Esophagus squamous epithelium (tissue), 5 donors: ENCODE results near the gene RBM19. TPM values are rescaled to one million over a fixed set of nuclear protein-coding genes. Genes with fewer than 3 reads are reported as not detected.

ENCODE experiments used
- DNase-seq: peaks from one replicate; lab custom pipeline; 2025; lab: John Stamatoyannopoulos, UW
- H3K27ac ChIP-seq, 4 donors: fragments of 200-600 bp; sonication (generic); one replicate each; pipeline ENCODE4 v1.5.1; 2016 to 2019; ENCODE audit warnings: mild to moderate bottlenecking in 1 of 4
- H3K27me3 ChIP-seq, 4 donors: fragments of 200-600 bp; sonication (generic); 1 replicate in 3 of 4; 2 replicates in 1 of 4; pipeline versions ENCODE4 v1.5.1 to v1.6.0; 2017 to 2021; ENCODE audit warnings: antibody characterized with exemption in 1 of 4
- H3K36me3 ChIP-seq, 3 donors: fragments of 200-600 bp; sonication (generic); one replicate each; pipeline ENCODE4 v1.5.1; 2016 to 2019
- H3K4me1 ChIP-seq, 3 donors: fragments of 200-600 bp; sonication (generic); one replicate each; pipeline ENCODE4 v1.5.1; 2017 to 2019
- H3K4me3 ChIP-seq, 4 donors: fragments of 200-600 bp; sonication (generic); 1 replicate in 3 of 4; 2 replicates in 1 of 4; pipeline ENCODE4 v1.5.1; 2016 to 2019; ENCODE audit warnings: mild to moderate bottlenecking in 2 of 4, moderate library complexity in 1 of 4
- H3K9me3 ChIP-seq, 3 donors: fragments of 200-600 bp; sonication (generic); one replicate each; pipeline ENCODE4 v1.5.1; 2016 to 2019
- CTCF ChIP-seq, 6 experiments: fragments of 450-650 bp in 4 of 6; fragments of 200-600 bp in 2 of 6; sonication (generic) in 2 of 6; IDR thresholded peaks; one replicate each; pipeline ENCODE4 v1.5.1; 2016 to 2019; ENCODE audit warnings: antibody characterized with exemption in 6 of 6, mild to moderate bottlenecking in 4 of 6, moderate library complexity in 4 of 6
- POLR2A ChIP-seq, 4 donors: fragments of 450-650 bp; IDR thresholded peaks; one replicate each; pipeline ENCODE4 v1.6.1; 2017; ENCODE audit warnings: antibody characterized with exemption in 4 of 4, mild to moderate bottlenecking in 4 of 4, moderate library complexity in 3 of 4
- WGBS, 2 donors: methylation state at CpG; one replicate each; pipeline ENCODE4 v1.1.5; 2018; 5-methylcytosine and 5-hydroxymethylcytosine counted together
- intact Hi-C: fragments of 100-400 bp; cut with DNase I; formaldehyde crosslinking; loops from one replicate; pipeline ENCODE4 v1.15.0; 2022
- total RNA-seq, 4 donors: library from RNA; depleted of rRNA; stranded (reverse); fragments of >200 nt; gene quantifications; one replicate each; pipeline ENCODE4 v1.1.0, GENCODE V29; 2016
- donor health status: DM: yes; HTN: yes; CAD: no.

RBM19 gene
- total RNA-seq, 4 donors from 2014 or later: 13.1 to 32.8 (median 27.4) TPM

DNA sequence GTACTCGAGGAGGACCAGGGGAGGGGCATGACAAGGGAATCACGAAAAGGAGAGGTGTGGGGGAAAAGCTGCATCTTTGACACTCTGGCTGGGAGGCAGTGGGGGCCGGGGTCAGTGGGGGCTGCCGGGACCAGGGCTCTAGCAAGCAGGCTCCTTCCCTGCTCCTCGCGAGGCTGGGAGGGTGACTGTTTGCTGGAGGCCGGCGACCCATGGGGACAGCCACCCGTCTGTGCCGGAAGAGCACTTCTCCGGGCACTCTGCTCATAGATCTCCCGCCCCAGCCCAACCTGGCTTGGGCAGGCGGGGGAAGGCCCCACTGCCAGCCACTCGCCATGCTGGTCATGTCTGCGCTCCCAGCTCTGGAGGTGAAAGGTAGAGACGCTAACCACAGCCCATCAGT, 130.7 kb downstream of the RBM19 start:
- intact Hi-C loops: no loop called here
- no peak overlapping the region for H3K27ac ChIP-seq
- 95% methylated on average over 10 to 15 of the region's 16 CpGs for WGBS, 2 donors

GRCh38 chr12:113833422-113833821, 132.7 kb downstream of the RBM19 start:
- intact Hi-C loops: no loop called here
- Histone ChIP-seq H3K27me3 (no peaks in the 10 kb centered on the region), H3K4me3 (no peak overlapping the region), H3K4me1 (no peaks in the 10 kb centered on the region), H3K9me3 (no peaks in the 10 kb centered on the region), H3K27ac (no peak overlapping the region), H3K36me3 (no peaks in the 10 kb centered on the region)
- WGBS, 2 donors: 89 to 95% methylated on average over 3 of the region's 3 CpGs
- TF ChIP-seq CTCF (IDR thresholded peaks at IDR 0.05): no peak
- no peak for TF ChIP-seq POLR2A (IDR thresholded peaks at IDR 0.05)
- no peak for DNase-seq

More for the DNA sequence above, 130.7 kb downstream of the RBM19 start:
- H3K4me1 ChIP-seq: no peaks in the 10 kb centered on the region
- H3K9me3 ChIP-seq: no peaks in the 10 kb centered on the region
- no peak overlapping the region for H3K4me3 ChIP-seq
- DNase-seq: no peak
- H3K27me3 ChIP-seq: no peaks in the 10 kb centered on the region
- H3K36me3 ChIP-seq: peaks cover 0 to 2% (median 0%) of the 10 kb centered on the region in 3 donors
- no peak for TF ChIP-seq CTCF (IDR thresholded peaks at IDR 0.05)
- no peak for TF ChIP-seq POLR2A (IDR thresholded peaks at IDR 0.05)

- no peak overlapping the region for H3K4me3 ChIP-seq
- intact Hi-C loops: no loop called here
- H3K4me1 ChIP-seq: no peaks in the 10 kb centered on the region
- no peaks in the 10 kb centered on the region for H3K9me3 ChIP-seq
- TF ChIP-seq POLR2A (IDR thresholded peaks at IDR 0.05): no peak
- TF ChIP-seq CTCF (IDR thresholded peaks at IDR 0.05): no peak
- DNase-seq: no peak
- WGBS, 2 donors: 76 to 85% methylated on average over 16 to 19 of the region's 20 CpGs
- H3K27ac ChIP-seq: no peak overlapping the region
- no peaks in the 10 kb centered on the region for H3K27me3 ChIP-seq
- peaks cover 0 to 4% (median 0%) of the 10 kb centered on the region in 3 donors for H3K36me3 ChIP-seq
These were observed 134.6 kb downstream of the RBM19 start for GRCh38 chr12:113831476-113831875.

GRCh38 chr12:113831016-113831415, 135.1 kb downstream of the RBM19 start:
- no peak for TF ChIP-seq POLR2A (IDR thresholded peaks at IDR 0.05)
- no peak for TF ChIP-seq CTCF (IDR thresholded peaks at IDR 0.05)
- intact Hi-C loops: no loop called here
- H3K4me1 ChIP-seq: no peaks in the 10 kb centered on the region
- H3K27ac ChIP-seq: no peak overlapping the region
- no peaks in the 10 kb centered on the region for H3K27me3 ChIP-seq
- peaks cover 0 to 9% (median 0%) of the 10 kb centered on the region in 3 donors for H3K36me3 ChIP-seq
- no peaks in the 10 kb centered on the region for H3K9me3 ChIP-seq
- no peak for DNase-seq
- WGBS, 2 donors: 58 to 70% methylated on average over 4 of the region's 4 CpGs
- H3K4me3 ChIP-seq: no peak overlapping the region

DNA sequence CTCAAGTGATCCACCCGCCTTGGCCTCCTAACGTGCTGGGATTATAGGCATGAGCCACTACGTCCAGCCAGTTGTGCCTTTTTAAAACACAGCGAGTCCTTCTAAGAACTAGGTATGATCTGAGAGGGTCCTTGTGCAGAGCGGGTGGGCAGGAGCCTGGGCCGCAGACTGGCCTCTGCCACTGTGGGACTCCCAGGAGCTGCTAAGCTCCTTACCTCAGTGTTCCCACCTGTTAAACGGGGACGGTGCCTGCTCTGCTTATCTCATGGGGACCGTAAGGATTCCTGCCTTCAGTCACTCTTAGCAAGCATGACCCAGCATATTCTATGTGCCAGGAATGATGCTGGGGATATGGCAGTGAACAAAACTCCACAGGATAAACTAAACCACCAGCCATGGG, 136.9 kb downstream of the RBM19 start:
- peaks cover 0 to 13% (median 0%) of the 10 kb centered on the region in 3 donors for H3K36me3 ChIP-seq

More for the DNA sequence above, 136.9 kb downstream of the RBM19 start:
- no peaks in the 10 kb centered on the region for H3K27me3 ChIP-seq
- no peak overlapping the region for H3K4me3 ChIP-seq
- DNase-seq: no peak
- H3K4me1 ChIP-seq: no peaks in the 10 kb centered on the region
- H3K9me3 ChIP-seq: no peaks in the 10 kb centered on the region
- TF ChIP-seq POLR2A (IDR thresholded peaks at IDR 0.05): no peak
- intact Hi-C loops: no loop called here
- WGBS, 2 donors: 92 to 97% methylated on average over 8 to 9 of the region's 9 CpGs
- H3K27ac ChIP-seq: no peak overlapping the region
